GM12878 (cell line): ENCODE measurements around the gene LIPE. TPM values are rescaled to one million over a fixed set of nuclear protein-coding genes. Genes with fewer than 3 reads are reported as not detected.

Source experiments
- ATAC-seq: fragments of 200-7000 bp; cut with Tn5 transposase; 3 replicates; pipeline ENCODE4 v1.9.1; 2020; ENCODE audit warnings: mild to moderate bottlenecking, moderate library complexity
- BruUV-seq: library from RNA; stranded (reverse); fragments of 400-500 nt; replicated peaks from 2 replicates; lab custom pipeline; 2021; lab: Mats Ljungman, UMichigan
- CTCF ChIA-PET: fragments of 300-600 bp; sonication (Branson Sonifier 250); formaldehyde crosslinking; extraction: SDS; loops from one replicate; lab custom pipeline; 2021; ENCODE audit warnings: inconsistent platforms; lab: Yijun Ruan, JAX
- POLR2A ChIA-PET: fragments of 350-600 bp; formaldehyde crosslinking; extraction: SDS; loops from one replicate; lab custom pipeline; 2021; ENCODE audit warnings: inconsistent platforms; lab: Charles Lee
- RAD21 ChIA-PET: fragments of 300-600 bp; sonication (Branson Sonifier 250); formaldehyde crosslinking; loops from one replicate; lab custom pipeline; 2023; ENCODE audit warnings: antibody characterized with exemption; ENCODE audit not compliant: unreplicated experiment; lab: Charles Lee
- SMC1A ChIA-PET: fragments of 300-600 bp; sonication (Branson Sonifier 250); formaldehyde crosslinking; loops from one replicate; lab custom pipeline; 2023; ENCODE audit not compliant: unreplicated experiment, uncharacterized antibody; lab: Charles Lee
- DNase-seq: peaks from one replicate; pipeline ENCODE4 v3.0.0-alpha.2; 2011; ENCODE audit warnings: low read depth, low spot score
- FAIRE-seq: peaks from 3 replicates; lab custom pipeline; 2011; peaks lifted over from hg19 to GRCh38; lab: Jason Lieb, UNC
- H2AFZ ChIP-seq: 2 replicates; pipeline ENCODE4 v1.6.0; 2011; ENCODE audit warnings: low read depth, low read length, control low read depth; ENCODE audit not compliant: control insufficient read depth
- H3K27ac ChIP-seq: 2 replicates; pipeline ENCODE4 v1.5.1; 2011; ENCODE audit warnings: control low read depth; ENCODE audit not compliant: control insufficient read depth, insufficient read depth
- H3K27me3 ChIP-seq, 2 experiments: replicated peaks in 1 of 2; 2 replicates each; pipeline versions ENCODE4 v1.6.0 to v1.6.1; 2011; ENCODE audit warnings: low read length in 1 of 2; ENCODE audit not compliant: control insufficient read depth in 2 of 2, insufficient read depth in 2 of 2
- H3K36me3 ChIP-seq, 2 experiments: 2 replicates each; pipeline ENCODE4 v1.5.1; 2011; ENCODE audit warnings: low read length in 1 of 2; ENCODE audit not compliant: control insufficient read depth in 2 of 2, insufficient read depth in 2 of 2
- H3K4me1 ChIP-seq: 2 replicates; pipeline ENCODE4 v1.6.1; 2011; ENCODE audit warnings: mild to moderate bottlenecking, low read length, moderate library complexity, mixed read lengths; ENCODE audit not compliant: control insufficient read depth, insufficient read depth
- H3K4me2 ChIP-seq: 2 replicates; pipeline ENCODE4 v1.6.0; 2011; ENCODE audit warnings: control low read depth; ENCODE audit not compliant: control insufficient read depth, insufficient read depth
- H3K4me3 ChIP-seq: fragments of 200-600 bp; sonication (generic); 2 replicates; pipeline ENCODE4 v1.5.1; 2016
- H3K79me2 ChIP-seq: 2 replicates; pipeline ENCODE4 v1.6.0; 2011; ENCODE audit warnings: low read length; ENCODE audit not compliant: control insufficient read depth, insufficient read depth
- H3K9ac ChIP-seq: 2 replicates; pipeline ENCODE4 v1.8.0; 2011; ENCODE audit warnings: low read length, control low read depth, mixed read lengths; ENCODE audit not compliant: control insufficient read depth, insufficient read depth
- H3K9me3 ChIP-seq: replicated peaks from 3 replicates; pipeline ENCODE4 v1.5.1; 2011; ENCODE audit warnings: mild to moderate bottlenecking, low read length; ENCODE audit not compliant: control insufficient read depth, insufficient read depth
- H4K20me1 ChIP-seq: 2 replicates; pipeline ENCODE4 v1.6.0; 2011; ENCODE audit not compliant: control insufficient read depth, insufficient read depth
- EED ChIP-seq: sonication (generic); IDR thresholded peaks from 2 replicates; pipeline ENCODE4 v1.6.1; 2016; ENCODE audit warnings: antibody characterized with exemption, low read depth
- EP300 ChIP-seq, 2 experiments: fragments of 150-350 bp in 1 of 2; IDR thresholded peaks; 2 replicates each; pipeline ENCODE4 v1.6.1; 2011 to 2012; ENCODE audit warnings: low read depth in 2 of 2, low read length in 2 of 2, borderline replicate concordance in 1 of 2, improper control_type of control experiment in 1 of 2, inconsistent platforms in 1 of 2; ENCODE audit not compliant: control insufficient read depth in 1 of 2
- GATAD2B ChIP-seq: fragments of 450-650 bp; conservative IDR thresholded peaks from 2 replicates; pipeline ENCODE4 v1.6.1; 2017; ENCODE audit warnings: low read depth, mild to moderate bottlenecking, moderate library complexity
- IKZF1 ChIP-seq: fragments of 450-650 bp; conservative IDR thresholded peaks from 2 replicates; pipeline ENCODE4 v1.6.1; 2017; ENCODE audit warnings: antibody characterized with exemption, mild to moderate bottlenecking
- IKZF2 ChIP-seq, 2 experiments: fragments of 450-650 bp; IDR thresholded peaks; 2 replicates each; pipeline ENCODE4 v1.6.1; 2017; ENCODE audit warnings: mild to moderate bottlenecking in 2 of 2, moderate library complexity in 2 of 2
- RB1 ChIP-seq: fragments of 450-650 bp; formaldehyde crosslinking; IDR thresholded peaks from 2 replicates; pipeline ENCODE4 v1.6.1; 2017; ENCODE audit warnings: mild to moderate bottlenecking, borderline replicate concordance
- RUNX3 ChIP-seq: IDR thresholded peaks from 2 replicates; pipeline ENCODE4 v1.6.1; 2012; ENCODE audit warnings: low read length, inconsistent platforms
- WRNIP1 ChIP-seq: IDR thresholded peaks from 2 replicates; pipeline ENCODE4 v1.6.1; 2011; ENCODE audit warnings: low read depth, low read length, improper control_type of control experiment, borderline replicate concordance
- YY1 ChIP-seq: IDR thresholded peaks from 2 replicates; pipeline ENCODE4 v1.6.1; 2011; ENCODE audit warnings: low read depth, mild to moderate bottlenecking, low read length
- WGBS: methylation state at CpG from one replicate; pipeline ENCODE4 v1.1.6; 2016; ENCODE audit warnings: low lambda C conversion rate; ENCODE audit not compliant: insufficient replicate concordance, insufficient coverage; ENCODE audit errors: missing lambda C conversion rate; 5-methylcytosine and 5-hydroxymethylcytosine counted together
- in situ Hi-C: fragments of 300-500 bp; cut with MboI; formaldehyde crosslinking; loops from 9 replicates; pipeline ENCODE4 v1.14.3; 2018; ENCODE audit warnings: mixed read lengths
- intact Hi-C: fragments of 100-400 bp; cut with micrococcal nuclease; formaldehyde crosslinking; loops from one replicate; pipeline ENCODE4 v1.14.2; 2022; ENCODE audit not compliant: unreplicated experiment
- polyA plus RNA-seq, 11 experiments: library from polyadenylated mRNA; depleted of rRNA in 4 of 11; unstranded in 6 of 11; stranded (reverse) in 5 of 11; fragments of >200 nt; fragmentation: Nextera tagmentation in 4 of 11; fragmentation: Illumina TruSeq in 1 of 11; extraction: Ambion mirVana in 4 of 11; extraction: Trizol in 1 of 11; gene quantifications; 1 replicate in 1 of 11; 2 replicates in 10 of 11; pipeline versions ENCODE4 v1.2.1 to v1.2.3, GENCODE V29; 2011 to 2016; ENCODE audit warnings: inconsistent platforms in 2 of 11, missing spikeins in 2 of 11, low read depth in 1 of 11
- total RNA-seq, 4 experiments: library from RNA; depleted of rRNA in 3 of 4; stranded (reverse); fragments of >200 nt in 3 of 4; fragmentation: Illumina TruSeq in 1 of 4; extraction: Trizol in 1 of 4; gene quantifications; 2 replicates each; pipeline versions ENCODE4 v1.2.1 to v1.2.3, GENCODE V29; 2013 to 2021
- TF ChIP-seq, protein P1 (sequence below): fragments of 450-650 bp; IDR thresholded peaks from 2 replicates; pipeline ENCODE4 v1.6.1; 2017; ENCODE audit warnings: antibody characterized with exemption, mild to moderate bottlenecking, moderate library complexity
- TF ChIP-seq, protein P2 (sequence below): fragments of 450-650 bp; IDR thresholded peaks from 2 replicates; pipeline ENCODE4 v1.6.1; 2017; ENCODE audit warnings: low read depth, mild to moderate bottlenecking, moderate library complexity
- TF ChIP-seq, protein P3 (sequence below): IDR thresholded peaks from 2 replicates; pipeline ENCODE4 v1.6.1; 2012; ENCODE audit warnings: mild to moderate bottlenecking, low read depth, low read length

The LIPE gene
- total and polyA plus RNA-seq, 10 of the 15 experiments (the other 5 are each of a cell fraction or from before 2014, with no cell fraction given): 0.02 to 33.3 (median 9.5) TPM

DNA sequence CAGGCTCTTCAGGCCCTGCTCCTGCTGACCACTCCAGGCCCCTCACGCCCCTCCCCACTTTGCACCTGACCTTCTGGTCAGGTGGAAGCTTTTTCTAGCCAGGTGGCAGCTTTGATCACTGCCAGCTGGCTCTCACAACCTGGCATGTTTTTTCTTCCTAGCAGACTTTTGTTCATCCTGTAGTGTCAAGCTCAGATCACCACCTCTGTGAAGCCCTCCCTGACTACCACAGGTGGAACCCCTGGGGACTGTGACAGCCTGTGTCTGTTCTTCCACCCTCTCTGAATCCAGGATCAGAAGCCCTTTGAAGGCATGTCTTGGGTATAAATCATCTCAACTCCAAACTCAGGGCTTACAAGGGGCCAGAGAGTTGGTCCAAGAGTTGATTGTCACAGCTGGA lies 26.8 kb downstream of the LIPE start (continued):
- TF ChIP-seq, protein P1, sequence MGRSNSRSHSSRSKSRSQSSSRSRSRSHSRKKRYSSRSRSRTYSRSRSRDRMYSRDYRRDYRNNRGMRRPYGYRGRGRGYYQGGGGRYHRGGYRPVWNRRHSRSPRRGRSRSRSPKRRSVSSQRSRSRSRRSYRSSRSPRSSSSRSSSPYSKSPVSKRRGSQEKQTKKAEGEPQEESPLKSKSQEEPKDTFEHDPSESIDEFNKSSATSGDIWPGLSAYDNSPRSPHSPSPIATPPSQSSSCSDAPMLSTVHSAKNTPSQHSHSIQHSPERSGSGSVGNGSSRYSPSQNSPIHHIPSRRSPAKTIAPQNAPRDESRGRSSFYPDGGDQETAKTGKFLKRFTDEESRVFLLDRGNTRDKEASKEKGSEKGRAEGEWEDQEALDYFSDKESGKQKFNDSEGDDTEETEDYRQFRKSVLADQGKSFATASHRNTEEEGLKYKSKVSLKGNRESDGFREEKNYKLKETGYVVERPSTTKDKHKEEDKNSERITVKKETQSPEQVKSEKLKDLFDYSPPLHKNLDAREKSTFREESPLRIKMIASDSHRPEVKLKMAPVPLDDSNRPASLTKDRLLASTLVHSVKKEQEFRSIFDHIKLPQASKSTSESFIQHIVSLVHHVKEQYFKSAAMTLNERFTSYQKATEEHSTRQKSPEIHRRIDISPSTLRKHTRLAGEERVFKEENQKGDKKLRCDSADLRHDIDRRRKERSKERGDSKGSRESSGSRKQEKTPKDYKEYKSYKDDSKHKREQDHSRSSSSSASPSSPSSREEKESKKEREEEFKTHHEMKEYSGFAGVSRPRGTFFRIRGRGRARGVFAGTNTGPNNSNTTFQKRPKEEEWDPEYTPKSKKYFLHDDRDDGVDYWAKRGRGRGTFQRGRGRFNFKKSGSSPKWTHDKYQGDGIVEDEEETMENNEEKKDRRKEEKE: no peak
- TF ChIP-seq RUNX3: no peak
- TF ChIP-seq EP300 (IDR thresholded peaks at IDR 0.05; ENCODE audit: borderline replicate concordance in 1 of 2, control insufficient read depth in 1 of 2, low read depth in 2 of 2, low read length in 2 of 2): no peak
- TF ChIP-seq RB1: no peak
- TF ChIP-seq IKZF2 (IDR thresholded peaks at IDR 0.05): no peak

DNA sequence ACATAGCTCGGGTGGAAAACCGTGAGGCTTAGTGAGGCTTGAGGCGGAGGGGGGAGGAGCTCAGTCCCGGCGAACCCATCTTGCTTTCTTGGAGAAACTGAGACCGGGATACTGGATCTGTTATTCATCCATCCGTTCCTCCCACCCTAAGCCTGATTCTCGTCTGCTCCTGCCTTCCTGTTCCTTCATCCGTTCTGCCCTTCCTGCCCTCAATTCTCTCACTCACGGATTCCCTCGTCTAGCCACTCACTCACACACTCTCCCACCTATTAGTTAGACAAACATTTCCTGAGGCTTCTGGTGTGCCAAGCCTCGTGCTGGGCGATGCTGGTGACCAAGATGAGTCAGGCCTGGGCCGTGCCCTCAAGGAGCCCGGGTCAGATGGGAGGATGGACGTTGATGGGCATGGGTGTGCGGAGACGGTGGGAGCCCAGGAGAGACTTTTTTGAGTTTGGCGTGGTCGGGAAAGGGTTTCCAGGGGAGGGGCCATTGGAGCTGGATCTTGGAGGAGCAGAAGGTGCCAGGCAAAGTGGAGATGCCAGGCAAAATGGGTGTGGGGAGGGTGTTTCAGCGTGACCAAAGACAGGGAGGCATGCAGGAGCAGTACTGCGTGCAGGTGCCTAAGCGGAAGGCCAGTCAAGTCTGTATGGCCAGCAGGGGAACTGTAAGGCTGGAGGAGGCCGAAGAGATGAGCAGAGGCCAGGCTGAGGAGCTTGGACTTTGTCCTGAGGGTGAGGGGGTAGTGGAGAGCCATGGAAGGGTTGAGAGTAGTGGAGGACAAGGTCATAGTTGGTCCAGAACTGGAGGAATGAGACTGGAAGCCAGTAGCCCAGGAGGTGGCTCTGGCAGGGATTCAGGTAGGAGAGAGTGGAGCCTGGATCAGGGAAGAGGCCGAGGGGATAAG lies 29.7 kb downstream of the LIPE start:
- H2AFZ ChIP-seq: peak overlapping the region; percentile 77
- ChIA-PET SMC1A (interaction anchor here (0.5 to 2.9 kb wide), 6 partner anchors 11 to 133 kb away, joined by 3 to 8 read pairs (median 5); no protein-coding TSS in a partner anchor), RAD21 (interaction anchor here (0.9 to 1.8 kb wide), 6 partner anchors 11 to 266 kb away, joined by 3 to 4 read pairs (median 4); partner anchors contain the start of gene GSK3A), CTCF (interaction anchor here (0.6 to 2.3 kb wide), 12 partner anchors 13 to 577 kb away, joined by 3 to 10 read pairs (median 6); no protein-coding TSS in a partner anchor), POLR2A (interaction anchor here (0.6 to 1.6 kb wide), 5 partner anchors 17 to 69 kb away, joined by 3 to 8 read pairs (median 5); no protein-coding TSS in a partner anchor)
- in situ Hi-C loops: no loop called here
- H3K36me3 ChIP-seq: no peaks in the 10 kb centered on the region
- no peaks in the 10 kb centered on the region for H3K27me3 ChIP-seq
- no peaks in the 10 kb centered on the region for H3K9me3 ChIP-seq
- peaks cover 5% of the 10 kb centered on the region for H3K79me2 ChIP-seq
- intact Hi-C loops: loop anchor here (2.0 kb wide), 1 partner anchor 73 kb away; the partner anchor contains the start of gene MEGF8
- peaks cover 8% of the 10 kb centered on the region for H3K4me1 ChIP-seq
- BruUV-seq: TSS peak; percentile 93
- H3K27ac ChIP-seq: peak overlapping the region; percentile 57
- peak overlapping the region; percentile 98 for H3K4me2 ChIP-seq
- peak overlapping the region; percentile 97 for H3K4me3 ChIP-seq
- DNase-seq (no peak), ATAC-seq (peak; percentile 3), FAIRE-seq (no peak)
- H3K9ac ChIP-seq: peak overlapping the region; percentile 78
- WGBS: 20% methylated on average over 21 of the region's 25 CpGs
- H4K20me1 ChIP-seq: no peaks in the 10 kb centered on the region
- TF ChIP-seq, protein P2, sequence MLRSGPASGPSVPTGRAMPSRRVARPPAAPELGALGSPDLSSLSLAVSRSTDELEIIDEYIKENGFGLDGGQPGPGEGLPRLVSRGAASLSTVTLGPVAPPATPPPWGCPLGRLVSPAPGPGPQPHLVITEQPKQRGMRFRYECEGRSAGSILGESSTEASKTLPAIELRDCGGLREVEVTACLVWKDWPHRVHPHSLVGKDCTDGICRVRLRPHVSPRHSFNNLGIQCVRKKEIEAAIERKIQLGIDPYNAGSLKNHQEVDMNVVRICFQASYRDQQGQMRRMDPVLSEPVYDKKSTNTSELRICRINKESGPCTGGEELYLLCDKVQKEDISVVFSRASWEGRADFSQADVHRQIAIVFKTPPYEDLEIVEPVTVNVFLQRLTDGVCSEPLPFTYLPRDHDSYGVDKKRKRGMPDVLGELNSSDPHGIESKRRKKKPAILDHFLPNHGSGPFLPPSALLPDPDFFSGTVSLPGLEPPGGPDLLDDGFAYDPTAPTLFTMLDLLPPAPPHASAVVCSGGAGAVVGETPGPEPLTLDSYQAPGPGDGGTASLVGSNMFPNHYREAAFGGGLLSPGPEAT: 0 out of 2 replicates have a peak, but pooled peaks have one; percentile 33
- TF ChIP-seq YY1 (peak; percentile 57), GATAD2B (no peak), IKZF1 (peak; percentile 49; the same call in 1 of the 2 replicates), EED (no peak), WRNIP1 (0 out of 2 replicates have a peak, but pooled peaks have one; percentile 60)
- TF ChIP-seq, protein P3, sequence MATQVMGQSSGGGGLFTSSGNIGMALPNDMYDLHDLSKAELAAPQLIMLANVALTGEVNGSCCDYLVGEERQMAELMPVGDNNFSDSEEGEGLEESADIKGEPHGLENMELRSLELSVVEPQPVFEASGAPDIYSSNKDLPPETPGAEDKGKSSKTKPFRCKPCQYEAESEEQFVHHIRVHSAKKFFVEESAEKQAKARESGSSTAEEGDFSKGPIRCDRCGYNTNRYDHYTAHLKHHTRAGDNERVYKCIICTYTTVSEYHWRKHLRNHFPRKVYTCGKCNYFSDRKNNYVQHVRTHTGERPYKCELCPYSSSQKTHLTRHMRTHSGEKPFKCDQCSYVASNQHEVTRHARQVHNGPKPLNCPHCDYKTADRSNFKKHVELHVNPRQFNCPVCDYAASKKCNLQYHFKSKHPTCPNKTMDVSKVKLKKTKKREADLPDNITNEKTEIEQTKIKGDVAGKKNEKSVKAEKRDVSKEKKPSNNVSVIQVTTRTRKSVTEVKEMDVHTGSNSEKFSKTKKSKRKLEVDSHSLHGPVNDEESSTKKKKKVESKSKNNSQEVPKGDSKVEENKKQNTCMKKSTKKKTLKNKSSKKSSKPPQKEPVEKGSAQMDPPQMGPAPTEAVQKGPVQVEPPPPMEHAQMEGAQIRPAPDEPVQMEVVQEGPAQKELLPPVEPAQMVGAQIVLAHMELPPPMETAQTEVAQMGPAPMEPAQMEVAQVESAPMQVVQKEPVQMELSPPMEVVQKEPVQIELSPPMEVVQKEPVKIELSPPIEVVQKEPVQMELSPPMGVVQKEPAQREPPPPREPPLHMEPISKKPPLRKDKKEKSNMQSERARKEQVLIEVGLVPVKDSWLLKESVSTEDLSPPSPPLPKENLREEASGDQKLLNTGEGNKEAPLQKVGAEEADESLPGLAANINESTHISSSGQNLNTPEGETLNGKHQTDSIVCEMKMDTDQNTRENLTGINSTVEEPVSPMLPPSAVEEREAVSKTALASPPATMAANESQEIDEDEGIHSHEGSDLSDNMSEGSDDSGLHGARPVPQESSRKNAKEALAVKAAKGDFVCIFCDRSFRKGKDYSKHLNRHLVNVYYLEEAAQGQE: no peak
